GM13977 (cell line): ENCODE data around the gene ITPKB.

Source experiments
- DNase-seq: peaks from one replicate; pipeline ENCODE4 v3.0.0; 2012; ENCODE audit warnings: low spot score
- CTCF ChIP-seq: IDR thresholded peaks from 2 replicates; pipeline ENCODE4 v1.5.1; 2012; ENCODE audit warnings: mild to moderate bottlenecking, control low read depth; ENCODE audit not compliant: insufficient read depth; ENCODE audit errors: extremely low read depth, missing control alignments
- in situ Hi-C: fragments of 300-500 bp; cut with MboI; formaldehyde crosslinking; loops from one replicate; pipeline ENCODE4 v1.12.0; 2022; ENCODE audit warnings: low sequenced_read_pairs, low pct_unique_long_range_greater_than_20kb, mixed read lengths, inconsistent platforms; ENCODE audit not compliant: unreplicated experiment

Gene ITPKB

GRCh38 chr1:226659641-226660040 lies 79.4 kb downstream of the ITPKB start:
- in situ Hi-C loops: no loop called here

GRCh38 chr1:226659136-226659535 lies 79.9 kb downstream of the ITPKB start:
- no peak for TF ChIP-seq CTCF
- DNase-seq: no peak
- in situ Hi-C loops: no loop called here

More at GRCh38 chr1:226659641-226660040, 79.4 kb downstream of the ITPKB start:
- no peak for TF ChIP-seq CTCF
- DNase-seq: no peak

GRCh38 chr1:226658546-226659125 lies 80.4 kb downstream of the ITPKB start:
- no peak for DNase-seq
- in situ Hi-C loops: no loop called here
- no peak for TF ChIP-seq CTCF

- no peak for TF ChIP-seq CTCF
- DNase-seq: no peak
- in situ Hi-C loops: no loop called here
These were observed 81.1 kb downstream of the ITPKB start for GRCh38 chr1:226657895-226658545.

GRCh38 chr1:226656601-226657277 lies 82.3 kb downstream of the ITPKB start:
- in situ Hi-C loops: no loop called here
- TF ChIP-seq CTCF: no peak
- DNase-seq: no peak

- no peak for TF ChIP-seq CTCF
- no peak for DNase-seq
- in situ Hi-C loops: no loop called here
These were observed 82.9 kb downstream of the ITPKB start for GRCh38 chr1:226656201-226656600.
